PFSK-1 (cell line): ENCODE measurements around the gene RALGPS1.

ENCODE experiments used
- FOXP2 ChIP-seq: optimal IDR thresholded peaks from 2 replicates; pipeline ENCODE3; 2011; ENCODE audit warnings: borderline replicate concordance, control low read depth, inconsistent platforms; ENCODE audit not compliant: insufficient read depth; ENCODE audit errors: extremely low read length, extremely low read depth
- POLR2AphosphoS5 ChIP-seq: IDR thresholded peaks from 2 replicates; pipeline ENCODE4 v1.6.1; 2012; ENCODE audit warnings: low read depth, mild to moderate bottlenecking, control low read depth, low read length, moderate library complexity
- SIN3A ChIP-seq: IDR thresholded peaks from 2 replicates; pipeline ENCODE4 v1.6.1; 2012; ENCODE audit warnings: mild to moderate bottlenecking, low read length, moderate library complexity, borderline replicate concordance; ENCODE audit not compliant: insufficient read depth
- TAF1 ChIP-seq: IDR thresholded peaks from 2 replicates; pipeline ENCODE4 v1.6.1; 2012; ENCODE audit warnings: low read length, control low read depth, borderline replicate concordance; ENCODE audit not compliant: insufficient read depth

GRCh38 chr9:127195976-127196825 lies 281.6 kb downstream of the RALGPS1 start:
- no peak for TF ChIP-seq SIN3A
- TF ChIP-seq TAF1: no peak
- no peak for TF ChIP-seq FOXP2
- no peak for TF ChIP-seq POLR2AphosphoS5
